Fibroblast of lung (primary cell): ENCODE data around the gene GTPBP6. TPM values are rescaled to one million over a fixed set of nuclear protein-coding genes. Genes with fewer than 3 reads are reported as not detected.
"Not testable (repeated sequence)": the region's sequence is repeated elsewhere in the genome, so short reads cannot be mapped to it uniquely, and the experiment has no call there.

Experiments
- DNase-seq, 2 donors: peaks; one replicate each; pipeline versions ENCODE4 v3.0.0 to v3.0.0-alpha.2; 2010; ENCODE audit warnings: low read depth in 2 of 2
- H2AFZ ChIP-seq: 2 replicates; pipeline ENCODE4 v1.5.1; 2012; ENCODE audit warnings: low read length, control low read depth, inconsistent platforms
- H3K27ac ChIP-seq: 2 replicates; pipeline ENCODE4 v1.5.1; 2011; ENCODE audit warnings: low read length, control low read depth; ENCODE audit not compliant: insufficient read depth
- H3K27me3 ChIP-seq: 2 replicates; pipeline ENCODE4 v1.5.1; 2011; ENCODE audit warnings: mild to moderate bottlenecking, low read length; ENCODE audit not compliant: control insufficient read depth, insufficient read depth
- H3K36me3 ChIP-seq: 2 replicates; pipeline ENCODE4 v1.5.1; 2011; ENCODE audit warnings: low read length; ENCODE audit not compliant: control insufficient read depth, insufficient read depth
- H3K4me1 ChIP-seq: 2 replicates; pipeline ENCODE4 v1.5.1; 2011; ENCODE audit warnings: low read length; ENCODE audit not compliant: control insufficient read depth, insufficient read depth; ENCODE audit errors: extremely low read depth
- H3K4me2 ChIP-seq: 2 replicates; pipeline ENCODE4 v1.5.1; 2011; ENCODE audit warnings: low read length, control low read depth; ENCODE audit not compliant: insufficient read depth; ENCODE audit errors: extremely low read depth
- H3K4me3 ChIP-seq, 4 experiments: fragments of 200-600 bp in 1 of 4; sonication (generic) in 1 of 4; replicated peaks in 1 of 4; 2 replicates each; pipeline ENCODE4 v1.5.1; 2011 to 2016; ENCODE audit warnings: low read length in 4 of 4, low read depth in 3 of 4, mild to moderate bottlenecking in 3 of 4, control low read depth in 2 of 4, inconsistent platforms in 1 of 4, mixed read lengths in 1 of 4; ENCODE audit not compliant: insufficient read depth in 1 of 4; ENCODE audit errors: control extremely low read depth in 1 of 4
- H3K79me2 ChIP-seq: 2 replicates; pipeline ENCODE4 v1.5.1; 2012; ENCODE audit warnings: mild to moderate bottlenecking, low read length, inconsistent platforms; ENCODE audit not compliant: control insufficient read depth, insufficient read depth
- H3K9ac ChIP-seq: 2 replicates; pipeline ENCODE4 v1.5.1; 2011; ENCODE audit warnings: mild to moderate bottlenecking, low read length, control low read depth; ENCODE audit not compliant: insufficient read depth
- H3K9me3 ChIP-seq: 2 replicates; pipeline ENCODE4 v1.5.1; 2012; ENCODE audit warnings: low read depth, low read length; ENCODE audit not compliant: control insufficient read depth, insufficient read depth
- H4K20me1 ChIP-seq: 2 replicates; pipeline ENCODE4 v1.5.1; 2011; ENCODE audit warnings: low read length; ENCODE audit not compliant: control insufficient read depth, insufficient read depth; ENCODE audit errors: extremely low read depth
- EZH2 ChIP-seq: IDR thresholded peaks from 2 replicates; pipeline ENCODE4 v1.5.1; 2012; ENCODE audit warnings: low read length, control low read depth, mild to moderate bottlenecking; ENCODE audit errors: missing control alignments
- polyA plus RNA-seq, 2 donors: library from polyadenylated mRNA; depleted of rRNA in 1 of 2; stranded (reverse) in 1 of 2; unstranded in 1 of 2; fragments of >200 nt; gene quantifications; 2 replicates each; pipeline ENCODE4 v1.2.1, GENCODE V29; 2011 to 2012; ENCODE audit warnings: missing spikeins in 1 of 2
- total RNA-seq: library from RNA; depleted of rRNA; stranded (reverse); fragments of >200 nt; gene quantifications from 2 replicates; pipeline ENCODE4 v1.2.1, GENCODE V29; 2014
- TF ChIP-seq, protein P1 (sequence below), 2 donors: IDR thresholded peaks in 1 of 2; conservative IDR thresholded peaks in 1 of 2; 1 replicate in 1 of 2; 2 replicates in 1 of 2; pipeline ENCODE4 v1.5.1; 2011 to 2012; ENCODE audit warnings: low read length in 2 of 2, control low read depth in 1 of 2, inconsistent platforms in 1 of 2, low read depth in 1 of 2, mild to moderate bottlenecking in 1 of 2

The GTPBP6 gene
- total and polyA plus RNA-seq, 2 donors (not counting 1 experiment from before 2014, with no cell fraction given): 15.4 to 46.1 TPM

DNA sequence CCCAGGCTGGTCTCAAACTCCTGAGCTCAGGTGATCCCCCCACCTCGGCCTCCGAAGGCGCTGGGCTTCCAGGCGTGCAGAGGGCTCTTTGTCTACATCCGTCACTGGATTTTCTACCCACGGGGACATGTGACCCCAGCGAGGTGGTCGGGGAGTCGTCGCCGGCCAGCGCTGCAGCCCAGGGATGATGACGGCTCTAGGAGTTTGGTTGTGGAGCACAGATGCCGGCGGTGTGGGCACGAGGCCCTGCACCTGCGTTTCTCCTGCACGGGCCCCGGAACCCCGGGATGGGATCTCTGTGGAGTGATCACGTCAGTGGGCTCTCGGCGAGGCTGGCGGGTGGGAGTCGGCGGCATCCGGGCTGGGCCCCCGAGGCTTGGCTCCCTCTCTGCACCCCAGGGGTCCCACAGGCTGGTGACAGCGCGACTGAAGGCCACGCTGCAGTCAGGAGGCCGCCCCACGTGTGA is 9.1 kb upstream of the GTPBP6 start:
- no peak for TF ChIP-seq EZH2
- TF ChIP-seq, protein P1, sequence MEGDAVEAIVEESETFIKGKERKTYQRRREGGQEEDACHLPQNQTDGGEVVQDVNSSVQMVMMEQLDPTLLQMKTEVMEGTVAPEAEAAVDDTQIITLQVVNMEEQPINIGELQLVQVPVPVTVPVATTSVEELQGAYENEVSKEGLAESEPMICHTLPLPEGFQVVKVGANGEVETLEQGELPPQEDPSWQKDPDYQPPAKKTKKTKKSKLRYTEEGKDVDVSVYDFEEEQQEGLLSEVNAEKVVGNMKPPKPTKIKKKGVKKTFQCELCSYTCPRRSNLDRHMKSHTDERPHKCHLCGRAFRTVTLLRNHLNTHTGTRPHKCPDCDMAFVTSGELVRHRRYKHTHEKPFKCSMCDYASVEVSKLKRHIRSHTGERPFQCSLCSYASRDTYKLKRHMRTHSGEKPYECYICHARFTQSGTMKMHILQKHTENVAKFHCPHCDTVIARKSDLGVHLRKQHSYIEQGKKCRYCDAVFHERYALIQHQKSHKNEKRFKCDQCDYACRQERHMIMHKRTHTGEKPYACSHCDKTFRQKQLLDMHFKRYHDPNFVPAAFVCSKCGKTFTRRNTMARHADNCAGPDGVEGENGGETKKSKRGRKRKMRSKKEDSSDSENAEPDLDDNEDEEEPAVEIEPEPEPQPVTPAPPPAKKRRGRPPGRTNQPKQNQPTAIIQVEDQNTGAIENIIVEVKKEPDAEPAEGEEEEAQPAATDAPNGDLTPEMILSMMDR (conservative IDR thresholded peaks at IDR 0.05 in 1 of 2, IDR thresholded peaks at IDR 0.05 in 1 of 2; ENCODE audit: low read depth in 1 of 2, low read length in 2 of 2): no peak
- Histone ChIP-seq H3K4me1 (peaks cover 2% of the 10 kb centered on the region), H4K20me1 (no peaks in the 10 kb centered on the region), H3K9ac (no peak overlapping the region), H2AFZ (no peak overlapping the region), H3K4me3 (no peak overlapping the region), H3K4me2 (no peak overlapping the region), H3K36me3 (no peaks in the 10 kb centered on the region), H3K27ac (no peak overlapping the region), H3K79me2 (no peaks in the 10 kb centered on the region), H3K9me3 (no peaks in the 10 kb centered on the region), H3K27me3 (no peaks in the 10 kb centered on the region)
- DNase-seq: no peak

DNA sequence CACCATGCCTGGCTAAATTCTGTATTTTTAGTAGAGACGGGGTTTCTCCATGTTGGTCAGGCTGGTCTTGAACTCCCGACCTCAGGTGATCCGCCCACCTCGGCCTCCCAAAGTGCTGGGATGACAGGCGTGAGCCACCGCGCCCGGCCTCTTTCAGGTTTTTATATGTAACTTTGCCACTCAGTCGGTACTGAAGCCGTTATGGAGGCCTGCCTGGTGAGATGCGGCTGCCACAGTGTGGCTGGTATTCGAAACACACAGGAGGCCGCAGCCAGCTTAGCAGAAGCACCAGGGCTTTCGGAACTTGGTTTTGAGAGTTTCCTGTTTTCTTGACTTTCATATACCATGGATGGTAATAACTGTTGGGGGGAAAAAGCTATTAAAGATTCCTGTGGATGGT is 6.1 kb upstream of the GTPBP6 start:
- H3K4me1 ChIP-seq, H3K27ac ChIP-seq, H3K27me3 ChIP-seq, H3K79me2 ChIP-seq, H3K4me3 ChIP-seq, H4K20me1 ChIP-seq, H3K4me2 ChIP-seq, H3K9me3 ChIP-seq, DNase-seq, H3K36me3 ChIP-seq, H3K9ac ChIP-seq, H2AFZ ChIP-seq: not testable (repeated sequence)

DNA sequence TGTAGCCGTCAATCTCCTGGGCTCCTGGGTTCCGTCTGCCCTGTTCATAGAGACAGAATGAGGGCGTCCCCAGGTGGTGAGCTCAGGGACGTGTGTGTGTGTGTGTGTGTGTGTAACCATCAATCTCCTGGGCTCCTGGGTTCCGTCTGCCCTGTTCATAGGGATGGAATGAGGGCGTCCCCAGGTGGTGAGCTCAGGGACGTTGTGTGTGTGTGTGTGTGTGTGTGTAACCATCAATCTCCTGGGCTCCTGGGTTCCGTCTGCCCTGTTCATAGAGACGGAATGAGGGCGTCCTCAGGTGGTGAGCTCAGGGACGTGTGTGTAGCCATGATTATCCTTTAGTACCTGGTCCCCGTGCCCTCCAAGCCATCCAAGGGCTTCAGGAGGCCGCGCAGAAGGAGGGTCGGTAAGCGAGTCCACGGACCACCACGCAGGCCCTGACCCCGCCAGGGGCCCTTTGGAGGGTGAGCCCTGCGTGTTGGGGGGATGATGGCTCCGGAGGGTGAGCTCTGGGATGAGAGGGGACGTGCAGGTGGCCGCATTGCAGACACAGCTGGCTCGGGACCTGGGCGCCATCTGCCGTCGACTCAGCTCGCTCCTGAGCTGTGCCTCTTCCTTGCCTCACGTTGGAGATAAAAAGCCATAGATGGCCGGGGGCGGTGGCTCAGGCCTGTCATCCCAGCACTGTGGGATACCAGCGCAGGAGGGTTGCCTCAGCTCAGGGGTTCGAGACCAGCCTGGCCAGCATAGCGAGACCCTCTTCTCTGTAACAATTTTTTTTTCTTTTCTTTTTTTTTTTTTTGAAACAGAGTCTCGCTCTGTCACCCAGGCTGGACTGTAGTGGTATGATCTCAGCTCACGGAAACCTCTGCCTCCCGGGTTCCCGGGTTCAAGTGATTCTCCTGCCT is 5.4 kb upstream of the GTPBP6 start:
- Histone ChIP-seq H4K20me1 (no peaks in the 10 kb centered on the region), H3K9me3 (no peaks in the 10 kb centered on the region), H3K36me3 (no peaks in the 10 kb centered on the region), H2AFZ (no peak overlapping the region), H3K27me3 (no peaks in the 10 kb centered on the region), H3K4me1 (no peaks in the 10 kb centered on the region), H3K9ac (no peak overlapping the region), H3K79me2 (no peaks in the 10 kb centered on the region), H3K27ac (no peak overlapping the region), H3K4me2 (no peak overlapping the region), H3K4me3 (no peak overlapping the region)
- peak; percentile 62 to 81 for DNase-seq
- no peak for TF ChIP-seq EZH2
- TF ChIP-seq, protein P1 (conservative IDR thresholded peaks at IDR 0.05 in 1 of 2, IDR thresholded peaks at IDR 0.05 in 1 of 2; ENCODE audit: low read depth in 1 of 2, low read length in 2 of 2): no peak
